Thymus (tissue), 11 donors: ENCODE measurements around the gene CAMTA1. TPM values are rescaled to one million over a fixed set of nuclear protein-coding genes. Genes with fewer than 3 reads are reported as not detected.

Source experiments
- DNase-seq, 9 donors: peaks; one replicate each; pipeline ENCODE4 v3.0.0-alpha.2; 2013; ENCODE audit warnings: low spot score in 9 of 9, low read depth in 6 of 9, missing footprints in 1 of 9
- H3K27ac ChIP-seq, 2 donors: one replicate each; pipeline ENCODE4 v1.5.1; 2013; ENCODE audit warnings: control low read depth in 1 of 2, low read depth in 1 of 2, low read length in 1 of 2, mild to moderate bottlenecking in 1 of 2, moderate library complexity in 1 of 2
- H3K27me3 ChIP-seq, 2 donors: one replicate each; pipeline ENCODE4 v1.5.1; 2013; ENCODE audit warnings: low read length in 1 of 2; ENCODE audit not compliant: control insufficient read depth in 2 of 2, insufficient read depth in 1 of 2
- H3K36me3 ChIP-seq, 2 donors: one replicate each; pipeline ENCODE4 v1.5.1; 2013; ENCODE audit warnings: low read length in 1 of 2, mild to moderate bottlenecking in 1 of 2, moderate library complexity in 1 of 2; ENCODE audit not compliant: control insufficient read depth in 2 of 2, insufficient read depth in 2 of 2
- H3K4me1 ChIP-seq, 2 donors: one replicate each; pipeline ENCODE4 v1.5.1; 2013; ENCODE audit warnings: low read length in 2 of 2; ENCODE audit not compliant: control insufficient read depth in 2 of 2, insufficient read depth in 2 of 2
- H3K4me3 ChIP-seq, 2 donors: one replicate each; pipeline ENCODE4 v1.5.1; 2013; ENCODE audit warnings: low read length in 2 of 2, control low read depth in 1 of 2, mild to moderate bottlenecking in 1 of 2
- H3K9me3 ChIP-seq, 2 donors: one replicate each; pipeline ENCODE4 v1.5.1; 2013; ENCODE audit warnings: low read length in 1 of 2, mild to moderate bottlenecking in 1 of 2; ENCODE audit not compliant: control insufficient read depth in 2 of 2, insufficient read depth in 1 of 2
- WGBS: extraction: QIAGEN DNeasy Blood & Tissue Kit; methylation state at CpG from one replicate; pipeline ENCODE4 v1.1.7; 2013; 5-methylcytosine and 5-hydroxymethylcytosine counted together
- polyA plus RNA-seq: library from polyadenylated mRNA; stranded (reverse); fragments of 200-250 nt; gene quantifications from one replicate; pipeline ENCODE4 v1.2.3, GENCODE V29; 2013
- total RNA-seq: library from RNA; stranded (reverse); fragments of 120-200 nt; gene quantifications from one replicate; pipeline ENCODE4 v1.2.4, GENCODE V29; 2013
- donor health status: healthy.

The CAMTA1 gene
- total and polyA plus RNA-seq, 2 donors = 32.0 to 158 TPM

- H3K27ac ChIP-seq = no peak overlapping the region
- H3K4me1 ChIP-seq = no peaks in the 10 kb centered on the region
- WGBS = 93% methylated on average over 10 of the region's 10 CpGs
- peaks cover 0 to 2% of the 10 kb centered on the region in 2 donors for H3K9me3 ChIP-seq
- DNase-seq = no peak
- H3K27me3 ChIP-seq = peaks cover 2 to 7% of the 10 kb centered on the region in 2 donors
- no peaks in the 10 kb centered on the region for H3K36me3 ChIP-seq
- no peak overlapping the region for H3K4me3 ChIP-seq
These were observed 263.1 kb downstream of the CAMTA1 start for GRCh38 chr1:7048395-7048794.

GRCh38 chr1:7049913-7050625 is 264.8 kb downstream of the CAMTA1 start:
- Histone ChIP-seq H3K9me3 (peaks cover 0 to 2% of the 10 kb centered on the region in 2 donors), H3K27ac (no peak overlapping the region), H3K27me3 (peaks cover 2 to 3% of the 10 kb centered on the region in 2 donors), H3K36me3 (no peaks in the 10 kb centered on the region), H3K4me3 (no peak overlapping the region), H3K4me1 (no peaks in the 10 kb centered on the region)
- 91% methylated on average over 25 of the region's 25 CpGs for WGBS
- DNase-seq = no peak

GRCh38 chr1:7050751-7051665 is 265.8 kb downstream of the CAMTA1 start:
- Histone ChIP-seq H3K36me3 (no peaks in the 10 kb centered on the region), H3K27me3 (peaks cover 0 to 3% of the 10 kb centered on the region in 2 donors), H3K4me3 (no peak overlapping the region), H3K4me1 (no peaks in the 10 kb centered on the region), H3K27ac (no peak overlapping the region), H3K9me3 (peaks cover 0 to 2% of the 10 kb centered on the region in 2 donors)
- WGBS = 84% methylated on average over 32 of the region's 32 CpGs
- no peak for DNase-seq

- no peak for DNase-seq
- WGBS = 87% methylated on average over 13 of the region's 13 CpGs
- Histone ChIP-seq H3K27ac (no peak overlapping the region), H3K9me3 (no peaks in the 10 kb centered on the region), H3K4me1 (no peaks in the 10 kb centered on the region), H3K4me3 (no peak overlapping the region), H3K36me3 (no peaks in the 10 kb centered on the region), H3K27me3 (no peaks in the 10 kb centered on the region)
These were observed 267.4 kb downstream of the CAMTA1 start for GRCh38 chr1:7052701-7053100.

- DNase-seq = no peak
These were observed 275.5 kb downstream of the CAMTA1 start for GRCh38 chr1:7060745-7061144.

GRCh38 chr1:7062346-7063061 is 277.2 kb downstream of the CAMTA1 start:
- Histone ChIP-seq H3K27me3 (peaks cover 0 to 3% of the 10 kb centered on the region in 2 donors), H3K9me3 (no peaks in the 10 kb centered on the region), H3K4me1 (no peaks in the 10 kb centered on the region), H3K36me3 (no peaks in the 10 kb centered on the region), H3K27ac (no peak overlapping the region), H3K4me3 (no peak overlapping the region)
- no peak for DNase-seq
- WGBS = 91% methylated on average over 32 of the region's 32 CpGs

More at GRCh38 chr1:7060745-7061144, 275.5 kb downstream of the CAMTA1 start:
- H3K4me1 ChIP-seq = no peaks in the 10 kb centered on the region
- 82% methylated on average over 12 of the region's 12 CpGs for WGBS
- peaks cover 0 to 3% of the 10 kb centered on the region in 2 donors for H3K27me3 ChIP-seq
- H3K27ac ChIP-seq = no peak overlapping the region
- no peak overlapping the region for H3K4me3 ChIP-seq
- no peaks in the 10 kb centered on the region for H3K36me3 ChIP-seq
- H3K9me3 ChIP-seq = no peaks in the 10 kb centered on the region

- H3K36me3 ChIP-seq = no peaks in the 10 kb centered on the region
- no peak overlapping the region for H3K4me3 ChIP-seq
- DNase-seq = no peak
- peaks cover 0 to 5% of the 10 kb centered on the region in 2 donors for H3K27me3 ChIP-seq
- H3K27ac ChIP-seq = no peak overlapping the region
- H3K9me3 ChIP-seq = no peaks in the 10 kb centered on the region
- WGBS = 89% methylated on average over 1 of the region's 1 CpG
- H3K4me1 ChIP-seq = no peaks in the 10 kb centered on the region
These were observed 278.7 kb downstream of the CAMTA1 start for GRCh38 chr1:7063981-7064380.

GRCh38 chr1:7068552-7068951 is 283.3 kb downstream of the CAMTA1 start:
- WGBS = 95% methylated on average over 5 of the region's 5 CpGs
- no peaks in the 10 kb centered on the region for H3K4me1 ChIP-seq
- H3K4me3 ChIP-seq = no peak overlapping the region
- peaks cover 0 to 18% of the 10 kb centered on the region in 2 donors for H3K27me3 ChIP-seq
- H3K36me3 ChIP-seq = no peaks in the 10 kb centered on the region
- no peak for DNase-seq
- no peak overlapping the region for H3K27ac ChIP-seq
- H3K9me3 ChIP-seq = no peaks in the 10 kb centered on the region
